OCI-M1 (cell line): ENCODE results near the gene GRM1.

Experiments used
- DNase-seq: peaks from one replicate; lab custom pipeline; 2025; lab: John Stamatoyannopoulos, UW

GRM1 gene

GRCh38 chr6:146097586-146097985, 68.7 kb downstream of the GRM1 start:
- DNase-seq: no peak

GRCh38 chr6:146100776-146101175, 71.9 kb downstream of the GRM1 start:
- no peak for DNase-seq

GRCh38 chr6:146103416-146104072, 74.7 kb downstream of the GRM1 start:
- no peak for DNase-seq

GRCh38 chr6:146106532-146106931, 77.7 kb downstream of the GRM1 start:
- no peak for DNase-seq

- no peak for DNase-seq
Observed at GRCh38 chr6:146110990-146111389, 82.1 kb downstream of the GRM1 start.

GRCh38 chr6:146111881-146112450, 83.1 kb downstream of the GRM1 start:
- DNase-seq: no peak

GRCh38 chr6:146113084-146113623, 84.3 kb downstream of the GRM1 start:
- no peak for DNase-seq

- no peak for DNase-seq
Observed at GRCh38 chr6:146123616-146124015, 94.8 kb downstream of the GRM1 start.

GRCh38 chr6:146127447-146128215, 98.8 kb downstream of the GRM1 start:
- no peak for DNase-seq

- DNase-seq: no peak
Observed at GRCh38 chr6:146133866-146134265, 105.0 kb downstream of the GRM1 start.

GRCh38 chr6:146135167-146135566, 106.3 kb downstream of the GRM1 start:
- DNase-seq: no peak

- no peak for DNase-seq
Observed at GRCh38 chr6:146146836-146147235, 118.0 kb downstream of the GRM1 start.

GRCh38 chr6:146149770-146150169, 120.9 kb downstream of the GRM1 start:
- no peak for DNase-seq

- peak; percentile 56 for DNase-seq
Observed at GRCh38 chr6:146153040-146153758, 124.3 kb downstream of the GRM1 start.

GRCh38 chr6:146154197-146154596, 125.3 kb downstream of the GRM1 start:
- DNase-seq: peak; percentile 52

GRCh38 chr6:146161664-146162063, 132.8 kb downstream of the GRM1 start:
- no peak for DNase-seq

GRCh38 chr6:146169872-146170271, 141.0 kb downstream of the GRM1 start:
- no peak for DNase-seq

- DNase-seq: no peak
Observed at GRCh38 chr6:146177785-146178184, 148.9 kb downstream of the GRM1 start.

GRCh38 chr6:146183831-146184230, 155.0 kb downstream of the GRM1 start:
- peak; percentile 9 for DNase-seq

- DNase-seq: no peak
Observed at GRCh38 chr6:146184701-146185100, 155.8 kb downstream of the GRM1 start.

- no peak for DNase-seq
Observed at GRCh38 chr6:146189131-146189530, 160.3 kb downstream of the GRM1 start.

- no peak for DNase-seq
Observed at GRCh38 chr6:146190581-146190980, 161.7 kb downstream of the GRM1 start.
